B cell (primary cell): ENCODE results near the gene PHB1. TPM values are rescaled to one million over a fixed set of nuclear protein-coding genes. Genes with fewer than 3 reads are reported as not detected.

Experiments
- ATAC-seq: fragments of 200-7000 bp; cut with Tn5 transposase; one replicate; pipeline ENCODE4 v1.10.0; 2021; ENCODE audit warnings: low read depth, mild to moderate bottlenecking, moderate number of reproducible peaks, moderate library complexity
- CTCF ChIA-PET: fragments of 350-600 bp; sonication (Branson Sonifier 250); formaldehyde crosslinking; loops from one replicate; lab custom pipeline; 2021; ENCODE audit warnings: antibody characterized with exemption, inconsistent platforms; lab: Charles Lee
- POLR2A ChIA-PET: fragments of 350-600 bp; sonication (Branson Sonifier 250); formaldehyde crosslinking; loops from one replicate; lab custom pipeline; 2021; ENCODE audit warnings: antibody characterized with exemption; lab: Charles Lee
- DNase-seq: peaks from one replicate; pipeline ENCODE4 v3.0.0; 2013
- H2AFZ ChIP-seq: 2 replicates; pipeline ENCODE4 v1.6.1; 2012; ENCODE audit warnings: mild to moderate bottlenecking, low read depth, low read length; ENCODE audit not compliant: insufficient read depth, poor library complexity, severe bottlenecking
- H3K27ac ChIP-seq, 2 donors: 1 replicate in 1 of 2; 2 replicates in 1 of 2; pipeline ENCODE4 v1.5.1; 2012 to 2013; ENCODE audit warnings: low read length in 2 of 2, mild to moderate bottlenecking in 2 of 2, moderate library complexity in 1 of 2
- H3K27me3 ChIP-seq, 4 experiments: fragments of 200-600 bp in 1 of 4; sonication (generic) in 1 of 4; replicated peaks in 1 of 4; 1 replicate in 2 of 4; 2 replicates in 2 of 4; pipeline versions ENCODE4 v1.6.1 to v1.7.0; 2013 to 2016; ENCODE audit warnings: low read length in 3 of 4, mild to moderate bottlenecking in 2 of 4, mixed read lengths in 1 of 4, moderate library complexity in 1 of 4; ENCODE audit not compliant: insufficient read depth in 4 of 4, control insufficient read depth in 3 of 4; ENCODE audit errors: control extremely low read depth in 1 of 4
- H3K36me3 ChIP-seq, 2 experiments: replicated peaks in 1 of 2; 1 replicate in 1 of 2; 2 replicates in 1 of 2; pipeline versions ENCODE4 v1.6.1 to v1.7.1; 2013; ENCODE audit warnings: low read length in 1 of 2; ENCODE audit not compliant: insufficient read depth in 2 of 2, control insufficient read depth in 1 of 2; ENCODE audit errors: control extremely low read depth in 1 of 2, extremely low read depth in 1 of 2
- H3K4me1 ChIP-seq, 2 donors: fragments of 200-600 bp in 1 of 2; sonication (generic) in 1 of 2; 1 replicate in 1 of 2; 2 replicates in 1 of 2; pipeline versions ENCODE4 v1.5.1 to v1.6.1; 2013 to 2017; ENCODE audit warnings: low read length in 2 of 2; ENCODE audit not compliant: control insufficient read depth in 2 of 2, insufficient read depth in 2 of 2
- H3K4me2 ChIP-seq: replicated peaks from 2 replicates; pipeline ENCODE3; 2012; ENCODE audit warnings: mild to moderate bottlenecking, low read depth, low read length; ENCODE audit not compliant: poor library complexity, severe bottlenecking
- H3K4me3 ChIP-seq, 5 experiments: fragments of 200-600 bp in 1 of 5; sonication (generic) in 1 of 5; 1 replicate in 3 of 5; 2 replicates in 2 of 5; pipeline versions ENCODE4 v1.5.1 to v1.7.0; 2011 to 2016; ENCODE audit warnings: low read length in 4 of 5, mild to moderate bottlenecking in 4 of 5, low read depth in 2 of 5, control low read depth in 1 of 5, moderate library complexity in 1 of 5; ENCODE audit not compliant: insufficient read depth in 1 of 5; ENCODE audit errors: control extremely low read depth in 1 of 5, extremely low read depth in 1 of 5
- H3K79me2 ChIP-seq: fragments of 200-600 bp; sonication (generic); one replicate; pipeline ENCODE4 v1.6.0; 2016; ENCODE audit warnings: low read length; ENCODE audit not compliant: control insufficient read depth, insufficient read depth
- H3K9ac ChIP-seq: fragments of 200-600 bp; sonication (generic); 2 replicates; pipeline ENCODE4 v1.6.1; 2017; ENCODE audit warnings: mild to moderate bottlenecking, low read length, moderate library complexity
- H3K9me3 ChIP-seq, 3 donors: one replicate each; pipeline versions ENCODE4 v1.6.1 to v1.7.1; 2013; ENCODE audit warnings: low read length in 2 of 3; ENCODE audit not compliant: control insufficient read depth in 2 of 3, insufficient read depth in 1 of 3; ENCODE audit errors: control extremely low read depth in 1 of 3
- H4K20me1 ChIP-seq: 2 replicates; pipeline ENCODE4 v1.6.0; 2012; ENCODE audit warnings: mild to moderate bottlenecking, low read length; ENCODE audit not compliant: insufficient read depth, control insufficient read depth, poor library complexity, severe bottlenecking
- H3K27ac Mint-ChIP-seq: one replicate; pipeline ENCODE4 v1.8.0; 2021; ENCODE audit warnings: mixed read lengths
- H3K27me3 Mint-ChIP-seq: one replicate; pipeline ENCODE4 v1.8.0; 2021; ENCODE audit warnings: mixed read lengths
- H3K4me1 Mint-ChIP-seq: one replicate; pipeline ENCODE4 v1.8.0; 2021; ENCODE audit warnings: mixed read lengths
- H3K4me3 Mint-ChIP-seq: one replicate; pipeline ENCODE4 v1.8.0; 2021; ENCODE audit warnings: mixed read lengths
- H3K9me3 Mint-ChIP-seq: one replicate; pipeline ENCODE4 v1.8.0; 2022; ENCODE audit warnings: mixed read lengths; ENCODE audit not compliant: insufficient read depth
- CTCF ChIP-seq: fragments of 200-600 bp; IDR thresholded peaks from one replicate; pipeline ENCODE4 v1.8.0; 2022; ENCODE audit warnings: antibody characterized with exemption, mild to moderate bottlenecking
- EZH2 ChIP-seq: IDR thresholded peaks from 2 replicates; pipeline ENCODE4 v1.6.1; 2012; ENCODE audit warnings: borderline replicate concordance, low read depth, mild to moderate bottlenecking, moderate library complexity, low read length; ENCODE audit not compliant: insufficient read depth, poor library complexity, severe bottlenecking
- WGBS: methylation state at CpG from one replicate; pipeline ENCODE4 v1.1.5; 2013; ENCODE audit warnings: missing lambda C conversion rate; ENCODE audit not compliant: insufficient coverage; 5-methylcytosine and 5-hydroxymethylcytosine counted together
- intact Hi-C: fragments of 100-400 bp; cut with micrococcal nuclease; formaldehyde crosslinking; loops from one replicate; pipeline ENCODE4 v1.10.0; 2022
- polyA plus RNA-seq: library from polyadenylated mRNA; depleted of rRNA; stranded (reverse); fragments of >200 nt; gene quantifications from 2 replicates; pipeline ENCODE4 v1.2.3, GENCODE V29; 2012
- total RNA-seq, 2 donors: library from RNA; stranded (reverse); fragments of 120-200 nt in 1 of 2; gene quantifications; 1 replicate in 1 of 2; 2 replicates in 1 of 2; pipeline versions ENCODE4 v1.2.3 to v1.2.4, GENCODE V29; 2013 to 2022

The PHB1 gene
- total and polyA plus RNA-seq, 2 donors (not counting 1 experiment from before 2014, with no cell fraction given), result 45.5 to 72.3 TPM

- TF ChIP-seq EZH2 (no peak), CTCF (no peak)
- no peaks in the 10 kb centered on the region for H3K36me3 ChIP-seq
- Mint-ChIP-seq H3K4me3 (no peak overlapping the region), H3K4me1 (peaks cover 10% of the 10 kb centered on the region), H3K27me3 (peaks cover 55% of the 10 kb centered on the region), H3K27ac (no peak overlapping the region), H3K9me3 (no peaks in the 10 kb centered on the region)
- no peaks in the 10 kb centered on the region for H4K20me1 ChIP-seq
- H3K27ac ChIP-seq, result no peak overlapping the region
- H3K4me1 ChIP-seq, result peaks cover 6 to 8% of the 10 kb centered on the region in 2 donors
- no peak overlapping the region for H3K4me3 ChIP-seq
- ATAC-seq, result no peak
- no peak overlapping the region for H3K4me2 ChIP-seq
- H3K9me3 ChIP-seq, result no peaks in the 10 kb centered on the region
- H3K79me2 ChIP-seq, result no peaks in the 10 kb centered on the region
- no peak overlapping the region for H3K9ac ChIP-seq
- ChIA-PET CTCF (no interaction called here), POLR2A (no interaction called here)
- peaks cover 0 to 35% (median 6%) of the 10 kb centered on the region in 4 experiments for H3K27me3 ChIP-seq
- DNase-seq, result no peak
- H2AFZ ChIP-seq, result no peak overlapping the region
- whole genome bisulfite sequencing, result 92% methylated on average over 5 of the region's 6 CpGs
- intact Hi-C loops, result no loop called here
Measured at GRCh38 chr17:49443862-49444261, 29.2 kb upstream of the PHB1 start.

- Histone ChIP-seq H3K9ac (no peak overlapping the region), H2AFZ (no peak overlapping the region), H3K27ac (no peak overlapping the region), H3K36me3 (no peaks in the 10 kb centered on the region), H3K27me3 (peaks cover 0 to 42% (median 8%) of the 10 kb centered on the region in 4 experiments), H3K4me2 (no peak overlapping the region), H3K79me2 (no peaks in the 10 kb centered on the region), H3K4me3 (no peak overlapping the region), H4K20me1 (no peaks in the 10 kb centered on the region), H3K4me1 (peaks cover 10 to 11% of the 10 kb centered on the region in 2 donors), H3K9me3 (peaks cover 0 to 4% (median 0%) of the 10 kb centered on the region in 3 donors)
- H3K4me3 Mint-ChIP-seq, result no peak overlapping the region
- ATAC-seq (no peak), DNase-seq (no peak)
- POLR2A ChIA-PET, result no interaction called here
- no peaks in the 10 kb centered on the region for H3K9me3 Mint-ChIP-seq
- intact Hi-C loops, result no loop called here
- CTCF ChIA-PET, result no interaction called here
- 92% methylated on average over 9 of the region's 9 CpGs for WGBS
- H3K4me1 Mint-ChIP-seq, result peaks cover 12% of the 10 kb centered on the region
- TF ChIP-seq CTCF (no peak), EZH2 (no peak)
- H3K27me3 Mint-ChIP-seq, result peaks cover 58% of the 10 kb centered on the region
- no peak overlapping the region for H3K27ac Mint-ChIP-seq
Measured at GRCh38 chr17:49442041-49442440, 27.4 kb upstream of the PHB1 start.
